ENCODE results near the gene SDCCAG8. TPM values are rescaled to one million over a fixed set of nuclear protein-coding genes. Genes with fewer than 3 reads are reported as not detected.

The SDCCAG8 gene
- polyA plus RNA-seq, 3 donors, result 33.2 to 34.4 (median 33.4) TPM

DNA sequence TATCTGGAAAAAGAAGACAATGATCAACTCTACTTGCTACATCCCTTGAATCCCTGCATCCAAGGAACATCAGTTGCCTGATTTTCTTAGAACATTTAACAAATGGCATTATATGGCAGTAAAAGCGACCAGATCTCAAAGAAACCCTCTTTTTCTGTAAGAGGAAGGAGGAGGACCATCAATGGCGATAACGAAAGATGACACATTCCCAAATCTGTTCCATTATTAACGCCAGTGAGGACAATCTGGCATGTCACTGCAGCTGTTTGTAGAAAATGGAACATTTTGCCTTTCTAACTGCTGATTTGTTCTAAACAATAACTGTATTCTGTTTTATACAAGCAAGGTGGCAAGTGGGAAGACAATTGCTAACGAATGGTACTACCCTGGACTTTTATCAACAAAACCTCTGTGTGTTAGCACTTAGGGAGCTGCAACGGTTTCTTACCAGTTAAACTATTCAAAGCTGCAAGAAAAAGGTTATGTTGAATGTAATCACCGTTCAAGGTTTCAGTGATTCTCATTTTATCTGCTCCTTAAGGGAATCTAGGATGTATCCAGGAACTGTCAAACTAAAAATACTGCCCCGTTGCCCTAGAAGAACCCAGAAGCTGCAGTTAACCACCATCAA, 251.9 kb downstream of the SDCCAG8 start:
- peaks cover 10 to 18% of the 10 kb centered on the region in 2 donors for H3K4me1 ChIP-seq (ENCODE audit: control insufficient read depth in 1 of 2, insufficient read depth in 2 of 2, low read length in 2 of 2)
- H3K27ac Mint-ChIP-seq, result peak overlapping the region in 1 of 7 donors; percentile 44
- H3K36me3 ChIP-seq (replicated peaks in 1 of 2; ENCODE audit: control insufficient read depth in 1 of 2, insufficient read depth in 2 of 2, low read length in 2 of 2), result peaks cover 0 to 18% of the 10 kb centered on the region in 2 donors
- no peaks in the 10 kb centered on the region for H3K9me3 Mint-ChIP-seq
- H3K27me3 ChIP-seq (ENCODE audit: control insufficient read depth in 2 of 2, insufficient read depth in 2 of 2, low read length in 2 of 2), result no peaks in the 10 kb centered on the region
- no peak overlapping the region for H3K27ac ChIP-seq (ENCODE audit: low read depth in 1 of 2, low read length in 2 of 2)
- H3K4me3 ChIP-seq (replicated peaks in 1 of 3; ENCODE audit: low read depth in 2 of 3, low read length in 3 of 3), result peak overlapping the region in 1 of 3 experiments; percentile 33
- no peaks in the 10 kb centered on the region for H4K20me1 ChIP-seq (ENCODE audit: insufficient read depth, low read length)
- H3K36me3 Mint-ChIP-seq, result peaks cover 26 to 41% of the 10 kb centered on the region in 2 donors
- H3K4me3 Mint-ChIP-seq, result peak overlapping the region in 1 of 2 donors; percentile 63
- H3K4me1 Mint-ChIP-seq, result peaks cover 23% of the 10 kb centered on the region
- TF ChIP-seq, protein P1, sequence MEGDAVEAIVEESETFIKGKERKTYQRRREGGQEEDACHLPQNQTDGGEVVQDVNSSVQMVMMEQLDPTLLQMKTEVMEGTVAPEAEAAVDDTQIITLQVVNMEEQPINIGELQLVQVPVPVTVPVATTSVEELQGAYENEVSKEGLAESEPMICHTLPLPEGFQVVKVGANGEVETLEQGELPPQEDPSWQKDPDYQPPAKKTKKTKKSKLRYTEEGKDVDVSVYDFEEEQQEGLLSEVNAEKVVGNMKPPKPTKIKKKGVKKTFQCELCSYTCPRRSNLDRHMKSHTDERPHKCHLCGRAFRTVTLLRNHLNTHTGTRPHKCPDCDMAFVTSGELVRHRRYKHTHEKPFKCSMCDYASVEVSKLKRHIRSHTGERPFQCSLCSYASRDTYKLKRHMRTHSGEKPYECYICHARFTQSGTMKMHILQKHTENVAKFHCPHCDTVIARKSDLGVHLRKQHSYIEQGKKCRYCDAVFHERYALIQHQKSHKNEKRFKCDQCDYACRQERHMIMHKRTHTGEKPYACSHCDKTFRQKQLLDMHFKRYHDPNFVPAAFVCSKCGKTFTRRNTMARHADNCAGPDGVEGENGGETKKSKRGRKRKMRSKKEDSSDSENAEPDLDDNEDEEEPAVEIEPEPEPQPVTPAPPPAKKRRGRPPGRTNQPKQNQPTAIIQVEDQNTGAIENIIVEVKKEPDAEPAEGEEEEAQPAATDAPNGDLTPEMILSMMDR (IDR thresholded peaks at IDR 0.05), result no peak
- no peaks in the 10 kb centered on the region for H3K27me3 Mint-ChIP-seq (ENCODE audit: low read depth in 3 of 3)
- H3K4me2 ChIP-seq (replicated peaks; ENCODE audit: extremely low read depth, low read length, poor library complexity, severe bottlenecking), result peak overlapping the region; percentile 35
- peak overlapping the region; percentile 31 for H2AFZ ChIP-seq (ENCODE audit: insufficient read depth, low read depth, low read length, poor library complexity, severe bottlenecking)
- H3K79me2 ChIP-seq (ENCODE audit: insufficient read depth, low read length), result no peaks in the 10 kb centered on the region
- H3K9ac ChIP-seq (ENCODE audit: insufficient read depth, low read length, poor library complexity, severe bottlenecking), result peak overlapping the region; percentile 10
- no peak for DNase-seq
- no peaks in the 10 kb centered on the region for H3K9me3 ChIP-seq (replicated peaks in 1 of 2; ENCODE audit: control insufficient read depth in 1 of 2, insufficient read depth in 1 of 2, low read length in 2 of 2)
- intact Hi-C loops (cut with micrococcal nuclease), result no loop called here
- 0% methylated on average over 1 of the region's 8 CpGs for WGBS (ENCODE audit: insufficient coverage)

DNA sequence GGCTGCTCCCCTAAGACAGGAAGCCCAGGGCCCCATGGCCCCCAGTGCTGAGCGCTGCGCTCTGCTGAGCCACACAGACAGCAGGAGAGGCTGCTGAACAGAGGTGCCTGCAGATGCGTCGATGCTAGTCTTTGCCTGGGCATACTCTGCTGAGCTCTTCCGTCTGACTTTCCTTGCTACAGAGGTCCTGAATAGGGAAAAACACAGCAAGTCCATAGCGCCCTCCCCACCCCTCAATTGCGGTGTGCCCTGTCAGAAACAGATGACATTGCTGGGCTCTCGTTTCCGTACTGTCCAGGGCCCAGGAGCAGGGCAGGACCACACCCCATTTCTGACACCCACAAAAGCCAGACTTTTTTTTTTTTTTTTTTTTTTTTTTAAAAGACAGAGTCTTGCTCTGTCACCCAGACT, 252.5 kb downstream of the SDCCAG8 start:
- H2AFZ ChIP-seq (ENCODE audit: insufficient read depth, low read depth, low read length, poor library complexity, severe bottlenecking), result peak overlapping the region; percentile 31
- Mint-ChIP-seq H3K4me1 (peaks cover 23% of the 10 kb centered on the region), H3K36me3 (peaks cover 22 to 36% of the 10 kb centered on the region in 2 donors), H3K4me3 (peak overlapping the region; percentile 28 to 63), H3K27ac (peak overlapping the region in 4 of 7 donors; percentile 17 to 61 (median 50)), H3K9me3 (no peaks in the 10 kb centered on the region), H3K27me3 (ENCODE audit: low read depth in 3 of 3) (no peaks in the 10 kb centered on the region)
- no peaks in the 10 kb centered on the region for H3K9me3 ChIP-seq (replicated peaks in 1 of 2; ENCODE audit: control insufficient read depth in 1 of 2, insufficient read depth in 1 of 2, low read length in 2 of 2)
- intact Hi-C loops (cut with micrococcal nuclease), result no loop called here
- no peak overlapping the region for H3K27ac ChIP-seq (ENCODE audit: low read depth in 1 of 2, low read length in 2 of 2)
- DNase-seq, result no peak
- peaks cover 10 to 18% of the 10 kb centered on the region in 2 donors for H3K4me1 ChIP-seq (ENCODE audit: control insufficient read depth in 1 of 2, insufficient read depth in 2 of 2, low read length in 2 of 2)
- no peaks in the 10 kb centered on the region for H4K20me1 ChIP-seq (ENCODE audit: insufficient read depth, low read length)
- peak overlapping the region; percentile 10 for H3K9ac ChIP-seq (ENCODE audit: insufficient read depth, low read length, poor library complexity, severe bottlenecking)
- peaks cover 0 to 18% of the 10 kb centered on the region in 2 donors for H3K36me3 ChIP-seq (replicated peaks in 1 of 2; ENCODE audit: control insufficient read depth in 1 of 2, insufficient read depth in 2 of 2, low read length in 2 of 2)
- peak overlapping the region; percentile 35 for H3K4me2 ChIP-seq (replicated peaks; ENCODE audit: extremely low read depth, low read length, poor library complexity, severe bottlenecking)
- TF ChIP-seq, protein P1 (IDR thresholded peaks at IDR 0.05), result no peak
- peak overlapping the region in 1 of 3 experiments; percentile 33 for H3K4me3 ChIP-seq (replicated peaks in 1 of 3; ENCODE audit: low read depth in 2 of 3, low read length in 3 of 3)
- no peaks in the 10 kb centered on the region for H3K79me2 ChIP-seq (ENCODE audit: insufficient read depth, low read length)
- H3K27me3 ChIP-seq (ENCODE audit: control insufficient read depth in 2 of 2, insufficient read depth in 2 of 2, low read length in 2 of 2), result no peaks in the 10 kb centered on the region
- WGBS (ENCODE audit: insufficient coverage), result 5% methylated on average over 7 of the region's 9 CpGs

Data from CD14-positive monocyte (primary cell).